GM20431 (cell line): ENCODE data around the gene MYO1A.
"Not testable (repeated sequence)": the region's sequence is repeated elsewhere in the genome, so short reads cannot be mapped to it uniquely, and the experiment has no call there.

Experiments
- in situ Hi-C: fragments of 300-500 bp; cut with MseI, MboI; formaldehyde crosslinking; loops from one replicate; pipeline ENCODE4 v1.15.0; 2020; ENCODE audit warnings: low sequenced_read_pairs; ENCODE audit not compliant: unreplicated experiment

The MYO1A gene

GRCh38 chr12:57022324-57022723 is 27.6 kb downstream of the MYO1A start:
- in situ Hi-C loops = not testable (repeated sequence)

- in situ Hi-C loops = loop anchor here (10.0 kb wide), 1 partner anchor 95 kb away; the partner anchor contains the start of gene STAT6
Measured at GRCh38 chr12:57019983-57020719, 29.8 kb downstream of the MYO1A start.

- in situ Hi-C loops = loop anchor here (10.0 kb wide), 1 partner anchor 96 kb away; the partner anchor contains the start of gene STAT6
Measured at GRCh38 chr12:57018906-57019305, 31.0 kb downstream of the MYO1A start.

GRCh38 chr12:57018353-57018752 is 31.6 kb downstream of the MYO1A start:
- in situ Hi-C loops = loop anchor here (10.0 kb wide), 1 partner anchor 96 kb away; the partner anchor contains the start of gene STAT6

GRCh38 chr12:57016348-57016747 is 33.6 kb downstream of the MYO1A start, which contains the start of gene TAC3:
TSS of gene TAC3 (minus strand) at chr12:57016529. CDS start at chr12:57015797, 732 bp downstream.
- in situ Hi-C loops = loop anchor here (10.0 kb wide), 1 partner anchor 98 kb away; the partner anchor contains the start of gene STAT6

GRCh38 chr12:57012600-57013465 is 37.1 kb downstream of the MYO1A start:
- in situ Hi-C loops = loop anchor here (10.0 kb wide), 1 partner anchor 102 kb away; the partner anchor contains the start of gene STAT6

GRCh38 chr12:57011438-57012424 is 38.2 kb downstream of the MYO1A start:
- in situ Hi-C loops = loop anchor here (10.0 kb wide), 1 partner anchor 103 kb away; the partner anchor contains the start of gene STAT6

- in situ Hi-C loops = loop anchor here (10.0 kb wide), 1 partner anchor 104 kb away; the partner anchor contains the start of gene STAT6
Measured at GRCh38 chr12:57010627-57011247, 39.2 kb downstream of the MYO1A start.

GRCh38 chr12:57009949-57010626 is 39.8 kb downstream of the MYO1A start:
- in situ Hi-C loops = loop anchor here (10.0 kb wide), 2 partner anchors 105 to 245 kb away; partner anchors contain the start of genes HSD17B6 and STAT6

- in situ Hi-C loops = loop anchor here (10.0 kb wide), 1 partner anchor 243 kb away; the partner anchor contains the start of gene HSD17B6
Measured at GRCh38 chr12:57008178-57008577, 41.8 kb downstream of the MYO1A start.

- in situ Hi-C loops = loop anchor here (10.0 kb wide), 1 partner anchor 242 kb away; the partner anchor contains the start of gene HSD17B6
Measured at GRCh38 chr12:57006809-57007475, 43.0 kb downstream of the MYO1A start.

GRCh38 chr12:57005980-57006808 is 43.7 kb downstream of the MYO1A start, which contains the start of gene ZBTB39:
TSS of gene ZBTB39 (minus strand) at chr12:57006546. CDS start at chr12:57004917, 1,629 bp downstream.
- in situ Hi-C loops = loop anchor here (10.0 kb wide), 1 partner anchor 241 kb away; the partner anchor contains the start of gene HSD17B6

- in situ Hi-C loops = loop anchor here (10.0 kb wide), 1 partner anchor 240 kb away; the partner anchor contains the start of gene HSD17B6
Measured at GRCh38 chr12:57004651-57005050, 45.3 kb downstream of the MYO1A start.

- in situ Hi-C loops = loop anchor here (10.0 kb wide), 1 partner anchor 239 kb away; the partner anchor contains the start of gene HSD17B6
Measured at GRCh38 chr12:57003395-57003794, 46.5 kb downstream of the MYO1A start.

GRCh38 chr12:57001448-57001906 is 48.5 kb downstream of the MYO1A start:
- in situ Hi-C loops = loop anchor here (10.0 kb wide), 1 partner anchor 237 kb away; the partner anchor contains the start of gene HSD17B6

GRCh38 chr12:57000393-57000792 is 49.5 kb downstream of the MYO1A start:
- in situ Hi-C loops = loop anchor here (10.0 kb wide), 1 partner anchor 236 kb away; the partner anchor contains the start of gene HSD17B6
